Middle frontal gyrus (tissue), 1 donor: ENCODE measurements around the gene DNAJC22.
A peak's percentile ranks its signal among the peaks of the same experiment; 100 is the strongest.
"Not testable (repeated sequence)": the region's sequence is repeated elsewhere in the genome, so short reads cannot be mapped to it uniquely, and the experiment has no call there.

Source experiments
- DNase-seq: peaks from one replicate; pipeline ENCODE4 v3.0.0-alpha.2; 2015; ENCODE audit warnings: low spot score; ENCODE audit errors: extremely low spot score

Gene DNAJC22

GRCh38 chr12:49331380-49332222 lies 15.1 kb upstream of the DNAJC22 start:
- DNase-seq = peak; percentile 70

- DNase-seq = no peak
These were observed 14.2 kb upstream of the DNAJC22 start for GRCh38 chr12:49332441-49332861.

- DNase-seq = no peak
These were observed 13.8 kb upstream of the DNAJC22 start for GRCh38 chr12:49332891-49333371.

- DNase-seq = not testable (repeated sequence)
These were observed 12.9 kb upstream of the DNAJC22 start for GRCh38 chr12:49333778-49334177.

GRCh38 chr12:49334226-49334625 lies 12.5 kb upstream of the DNAJC22 start:
- no peak for DNase-seq

GRCh38 chr12:49334681-49335080 lies 12.0 kb upstream of the DNAJC22 start:
- no peak for DNase-seq

GRCh38 chr12:49335118-49335954 lies 11.4 kb upstream of the DNAJC22 start:
- no peak for DNase-seq

GRCh38 chr12:49335955-49336644 lies 10.6 kb upstream of the DNAJC22 start:
- no peak for DNase-seq

GRCh38 chr12:49336645-49337584 lies 9.8 kb upstream of the DNAJC22 start, which contains the start of gene C1QL4:
Gene C1QL4, minus strand, starts transcription at chr12:49337188. Its CDS starts 711 bp downstream, at chr12:49336477.
- no peak for DNase-seq

- no peak for DNase-seq
These were observed 7.7 kb upstream of the DNAJC22 start for GRCh38 chr12:49338830-49339463.

- DNase-seq = no peak
These were observed 7.2 kb upstream of the DNAJC22 start for GRCh38 chr12:49339464-49339861.

GRCh38 chr12:49340095-49340870 lies 6.4 kb upstream of the DNAJC22 start:
- no peak for DNase-seq

- DNase-seq = no peak
These were observed 5.5 kb upstream of the DNAJC22 start for GRCh38 chr12:49340971-49341776.

GRCh38 chr12:49341777-49342065 lies 5.0 kb upstream of the DNAJC22 start:
- DNase-seq = no peak

- DNase-seq = no peak
These were observed 4.4 kb upstream of the DNAJC22 start for GRCh38 chr12:49342066-49342913.

- no peak for DNase-seq
These were observed 3.6 kb upstream of the DNAJC22 start for GRCh38 chr12:49342914-49343731.
